Skin of body (tissue), 2 donors: ENCODE data around the gene PHTF2. TPM values are rescaled to one million over a fixed set of nuclear protein-coding genes. Genes with fewer than 3 reads are reported as not detected.
"Not testable (repeated sequence)": the region's sequence is repeated elsewhere in the genome, so short reads cannot be mapped to it uniquely, and the experiment has no call there.

Experiments used
- DNase-seq: peaks from one replicate; lab custom pipeline; 2025; lab: John Stamatoyannopoulos, UW
- total RNA-seq: library from RNA; depleted of rRNA; stranded (reverse); fragments of >200 nt; gene quantifications from one replicate; pipeline ENCODE4 v1.2.3, GENCODE V29; 2014

The PHTF2 gene
- total RNA-seq, 1 donor from 2014 or later: 27.6 TPM

DNA sequence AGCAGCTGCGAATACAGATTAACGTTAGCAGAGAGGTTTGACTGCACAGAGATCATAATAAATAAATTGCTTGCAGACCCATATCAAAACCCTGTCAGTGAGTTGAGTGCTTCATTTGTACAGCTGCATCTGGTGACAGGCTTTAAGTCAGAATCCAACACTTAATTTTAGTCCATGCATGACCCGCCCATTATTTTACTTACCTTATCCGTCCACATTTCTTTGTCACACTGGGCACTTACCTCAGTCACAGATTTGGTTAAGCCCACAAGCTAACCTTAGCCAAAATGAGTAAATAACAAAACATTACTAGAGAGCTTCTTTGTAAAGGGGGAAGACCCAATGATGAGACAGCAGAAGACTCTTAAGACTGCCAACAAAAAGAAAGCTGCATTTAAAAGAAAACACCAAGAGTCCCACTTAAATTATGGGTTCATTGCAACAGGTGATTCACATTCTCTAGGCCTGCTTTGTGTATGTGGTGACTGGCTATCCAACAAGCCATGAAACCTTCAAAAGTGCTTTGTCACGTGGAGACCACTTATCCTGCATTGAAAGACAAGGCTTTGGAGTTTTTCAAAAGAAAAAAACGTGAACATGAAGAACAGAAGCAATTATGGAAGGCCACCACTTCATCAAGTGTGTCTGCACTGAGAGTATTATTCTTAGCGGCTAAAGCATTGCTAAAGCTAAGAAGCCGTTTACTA lies 32.2 kb downstream of the PHTF2 start:
- DNase-seq: no peak

DNA sequence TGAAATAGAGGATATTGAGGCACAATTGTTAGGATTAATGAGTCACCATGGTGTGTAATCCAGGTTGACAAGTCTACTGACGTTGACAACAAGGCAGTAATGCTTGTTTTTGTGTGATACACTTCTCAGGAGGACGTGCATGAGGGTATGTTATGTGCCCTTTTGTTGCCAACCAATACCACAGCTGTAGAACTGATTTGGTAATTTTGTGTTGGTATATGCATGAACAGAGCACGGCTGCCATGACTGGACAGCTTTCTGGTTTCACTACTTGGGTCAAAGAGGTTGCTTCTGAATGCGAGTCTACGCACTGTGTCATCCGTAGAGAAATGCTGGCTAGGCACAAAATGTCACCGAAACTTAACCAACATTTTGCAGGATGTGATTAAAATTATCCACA lies 32.9 kb downstream of the PHTF2 start:
- no peak for DNase-seq

DNA sequence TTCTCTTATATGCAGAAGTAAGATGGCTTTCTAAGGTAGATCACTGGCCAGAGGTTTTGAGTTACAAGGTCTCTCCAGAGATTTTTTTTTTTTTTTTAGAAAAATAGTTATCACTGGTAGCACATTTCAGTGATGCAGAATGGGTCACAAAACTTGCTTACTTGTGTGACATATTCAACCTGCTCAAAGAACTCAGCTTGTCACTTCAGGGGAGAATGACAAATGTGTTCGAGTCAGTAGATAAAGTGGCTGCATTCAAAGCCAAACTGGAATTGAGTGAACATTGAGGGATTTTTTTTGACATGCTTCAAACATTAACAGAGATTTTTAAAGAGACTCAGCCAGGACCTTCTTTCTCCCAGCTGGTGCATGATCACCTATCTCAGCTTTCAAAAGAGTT lies 33.4 kb downstream of the PHTF2 start:
- no peak for DNase-seq

DNA sequence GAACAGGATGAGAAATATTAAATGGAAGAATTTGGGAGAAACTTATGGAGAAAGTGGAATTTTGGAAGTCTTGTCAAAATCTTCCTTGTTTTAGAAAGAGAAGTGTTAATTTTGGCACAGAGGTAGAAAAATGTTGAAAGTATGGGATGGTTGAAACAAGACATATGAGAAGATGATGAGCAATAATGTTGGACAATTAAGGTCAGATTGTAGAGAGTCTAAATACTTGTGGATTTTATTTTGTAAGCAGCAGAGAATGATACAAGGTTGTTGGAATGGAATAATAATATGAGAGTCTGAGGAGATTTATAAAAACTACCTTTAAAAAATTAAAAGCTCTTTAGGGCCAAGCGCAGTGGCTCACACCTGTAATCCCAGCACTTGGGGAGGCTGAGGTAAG lies 34.6 kb downstream of the PHTF2 start:
- DNase-seq: no peak

DNA sequence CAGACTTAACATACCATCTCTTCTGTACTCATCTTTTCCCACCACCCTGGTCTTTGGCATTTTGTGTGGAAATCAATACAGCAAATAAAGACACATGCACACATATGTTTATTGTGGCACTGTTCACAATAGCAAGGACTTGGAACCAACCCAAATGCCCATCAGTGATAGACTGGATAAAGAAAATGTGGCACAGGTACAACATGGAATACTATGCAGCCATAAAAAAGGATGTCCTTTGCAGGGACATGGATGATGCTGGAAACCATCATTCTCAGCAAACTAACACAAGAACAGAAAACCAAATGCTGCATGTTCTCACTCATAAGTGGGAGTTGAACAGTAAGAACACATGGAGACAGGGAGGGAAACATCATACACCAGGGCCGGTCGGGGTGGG lies 37.9 kb downstream of the PHTF2 start:
- DNase-seq: not testable (repeated sequence)

DNA sequence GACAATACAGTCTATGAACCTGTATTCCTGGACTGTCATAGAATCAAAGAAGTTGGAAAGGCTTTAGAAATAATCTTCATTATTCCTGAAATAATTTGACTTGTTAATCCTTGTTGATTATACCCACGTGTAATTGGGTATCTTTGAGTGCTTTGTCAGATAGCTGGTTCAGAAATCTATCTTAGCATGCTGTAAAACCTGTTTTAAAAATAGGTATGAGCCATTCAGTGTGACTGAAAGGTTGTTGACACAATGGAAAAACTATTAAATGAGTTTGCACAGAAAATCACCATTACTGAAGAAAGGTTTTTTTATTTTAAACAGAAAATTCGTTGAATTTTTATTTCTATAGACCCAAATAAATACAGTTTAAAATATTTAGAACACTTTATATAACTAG lies 38.7 kb downstream of the PHTF2 start:
- DNase-seq: no peak

DNA sequence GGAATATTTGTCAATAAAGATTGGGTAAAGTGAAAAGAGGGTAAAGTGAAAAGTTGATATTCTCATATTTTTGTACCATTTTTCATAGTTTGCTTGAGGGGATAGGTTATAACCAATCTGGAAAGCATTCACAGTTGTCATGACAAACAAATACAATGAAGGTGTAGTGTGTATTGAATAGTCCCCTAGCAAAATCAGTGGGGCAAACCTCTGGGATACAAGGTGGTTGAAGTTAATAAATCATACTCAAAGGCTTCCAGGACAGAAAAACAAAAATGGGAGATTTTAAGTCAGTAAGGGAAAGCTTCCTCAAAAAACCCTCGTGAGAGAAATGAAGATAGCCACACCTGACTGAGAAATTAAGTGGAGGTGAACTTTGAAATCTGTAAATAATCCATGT lies 39.4 kb downstream of the PHTF2 start:
- no peak for DNase-seq

DNA sequence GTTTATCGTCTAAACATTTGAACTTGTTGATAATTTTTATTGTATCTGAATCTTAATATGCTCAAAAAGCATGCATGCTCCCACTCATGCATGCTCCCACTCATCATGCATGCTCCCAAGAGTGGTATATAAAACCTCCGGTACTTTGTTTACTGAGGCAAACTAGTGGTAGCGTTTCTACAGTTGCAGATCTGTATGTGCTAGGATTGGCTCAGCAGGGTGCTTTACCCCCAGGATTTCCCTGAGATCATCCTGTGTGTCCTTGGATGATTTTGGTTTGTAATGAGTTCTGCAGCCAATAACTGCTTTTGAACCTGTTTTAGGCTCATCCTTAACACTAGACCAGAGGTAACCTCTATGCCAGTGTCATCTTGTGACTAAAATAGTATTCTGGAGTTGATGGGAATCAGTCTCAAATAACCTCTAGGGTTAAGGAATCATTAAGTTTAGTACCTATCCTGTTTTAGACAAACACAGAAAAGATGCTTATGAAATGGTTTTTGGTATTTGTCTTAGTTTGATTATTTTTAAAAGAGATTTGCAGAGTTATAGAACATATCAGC lies 40.4 kb downstream of the PHTF2 start:
- DNase-seq: no peak

DNA sequence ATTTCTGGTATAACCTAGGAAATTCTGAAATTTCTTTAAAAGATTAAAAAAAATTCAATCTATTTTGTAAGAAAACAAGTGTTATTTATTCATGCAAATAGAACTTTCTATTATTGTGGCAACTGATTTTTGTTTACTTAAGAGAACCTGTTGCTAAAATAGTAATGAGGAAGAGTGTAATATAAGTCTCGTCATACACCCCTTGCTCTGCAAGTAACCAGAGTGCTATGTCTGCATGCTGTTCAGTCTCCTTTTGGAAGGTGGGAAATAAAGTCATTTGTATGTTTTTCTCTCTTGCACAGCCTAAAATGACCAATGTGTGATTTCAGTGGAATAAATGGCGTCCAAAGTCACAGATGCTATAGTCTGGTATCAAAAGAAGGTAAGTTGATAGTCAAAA lies 41.3 kb downstream of the PHTF2 start:
- no peak for DNase-seq

DNA sequence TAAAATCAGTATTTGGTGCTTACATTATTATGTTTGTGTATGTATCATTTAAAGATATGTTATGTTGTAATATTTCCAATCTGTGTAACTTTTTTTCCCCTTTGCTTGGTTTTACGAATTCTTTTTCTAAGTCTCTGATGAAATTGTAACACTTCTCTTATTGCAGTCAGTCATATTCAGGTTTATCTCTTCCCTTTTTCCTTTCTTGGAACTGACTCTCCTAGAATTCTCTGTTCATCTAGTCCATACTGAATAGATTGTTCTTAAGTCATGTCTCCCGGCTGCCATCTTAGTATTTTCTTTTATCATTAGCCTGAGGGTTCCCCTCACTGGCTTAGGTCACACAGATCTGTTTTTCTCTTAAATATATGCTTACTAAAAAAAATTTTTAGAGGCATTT lies 44.6 kb downstream of the PHTF2 start:
- no peak for DNase-seq

DNA sequence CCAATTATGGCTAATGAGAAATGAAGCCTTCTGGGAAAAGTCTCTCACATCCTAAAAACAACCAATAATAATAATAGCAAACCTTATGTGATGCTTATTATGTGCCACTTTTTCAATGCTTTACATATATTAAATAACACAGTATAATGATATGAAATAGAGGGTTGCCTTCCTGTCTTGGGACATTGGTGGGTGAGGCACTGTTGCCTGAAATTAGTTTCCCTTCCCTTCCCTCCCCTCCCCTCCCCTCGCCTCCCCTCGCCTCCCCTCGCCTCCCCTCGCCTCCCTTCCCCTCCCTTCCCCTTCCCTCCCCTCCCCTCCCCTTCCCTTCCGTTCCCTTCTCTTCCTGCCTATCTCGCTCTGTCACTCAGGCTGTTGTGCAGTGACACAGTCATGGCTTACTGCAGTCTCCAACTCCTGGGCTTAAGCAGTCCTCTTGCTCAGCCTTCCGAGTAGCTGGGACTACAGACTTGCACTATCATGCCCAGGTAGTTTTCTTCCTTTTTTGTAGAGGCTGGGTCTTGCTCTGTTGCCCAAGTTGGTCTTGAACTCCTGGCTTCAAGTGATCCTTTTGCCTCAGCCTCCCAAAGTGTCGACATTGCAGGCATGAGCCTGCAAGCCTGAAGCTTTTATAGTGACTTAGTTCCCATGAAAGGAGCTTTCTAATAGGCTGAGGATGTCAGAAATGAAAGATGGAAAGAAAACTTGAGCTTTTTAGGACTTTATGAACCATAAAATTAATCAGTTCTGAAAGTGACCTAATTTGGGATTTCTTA lies 47.9 kb downstream of the PHTF2 start:
- no peak for DNase-seq

DNA sequence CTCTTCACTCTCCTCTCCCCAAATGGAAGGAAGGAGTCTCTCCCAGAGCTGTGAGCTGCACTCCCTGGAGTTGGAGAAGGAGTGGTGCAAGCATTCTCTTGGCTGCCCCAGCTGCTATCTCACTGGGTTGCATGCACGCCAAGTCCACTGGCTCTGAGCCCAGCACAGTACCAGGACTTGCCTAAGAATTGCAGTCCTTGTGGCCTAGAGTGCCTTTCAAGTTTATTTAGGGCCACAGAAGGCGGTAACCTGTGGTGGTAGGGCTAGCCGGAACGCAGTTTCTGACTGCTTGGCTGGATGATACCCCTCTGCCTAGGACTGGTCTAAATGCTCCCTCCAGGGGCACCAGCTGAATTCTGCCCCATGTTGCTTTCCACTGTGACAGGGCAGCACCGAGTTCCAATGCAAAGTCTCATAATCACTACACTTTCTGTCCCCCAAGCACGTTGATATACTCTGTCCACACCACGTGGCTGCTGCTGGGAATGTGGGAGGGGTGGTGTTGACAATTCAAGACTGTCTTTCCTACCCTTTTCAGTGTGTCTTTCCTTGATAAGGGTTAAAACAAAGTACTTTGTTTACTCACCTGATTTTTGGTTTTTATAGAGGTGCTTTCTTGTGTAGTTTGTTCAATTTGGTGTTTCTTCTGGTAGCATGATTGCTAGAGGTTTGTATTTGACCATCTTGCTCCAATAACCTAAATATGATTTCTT lies 57.0 kb downstream of the PHTF2 start:
- no peak for DNase-seq

DNA sequence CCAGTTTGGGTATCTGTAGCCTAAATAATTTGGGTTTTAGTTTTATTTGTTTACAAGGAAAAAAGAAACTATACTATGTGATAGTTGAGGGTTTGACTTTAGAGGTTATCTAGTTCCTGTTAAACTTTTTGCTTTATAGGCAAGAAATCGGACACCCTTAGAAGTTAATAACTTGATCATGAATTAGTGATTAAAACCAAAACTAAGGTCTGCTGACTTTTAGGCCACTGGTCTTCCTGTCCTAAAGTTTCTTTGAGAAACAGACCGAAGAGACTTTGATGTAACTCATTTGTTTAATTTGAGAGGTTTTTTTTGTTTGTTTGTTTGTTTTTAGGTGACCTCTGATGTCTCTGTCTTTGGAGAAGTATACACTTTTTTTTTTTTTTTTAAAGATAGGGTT lies 59.7 kb downstream of the PHTF2 start:
- DNase-seq: no peak

DNA sequence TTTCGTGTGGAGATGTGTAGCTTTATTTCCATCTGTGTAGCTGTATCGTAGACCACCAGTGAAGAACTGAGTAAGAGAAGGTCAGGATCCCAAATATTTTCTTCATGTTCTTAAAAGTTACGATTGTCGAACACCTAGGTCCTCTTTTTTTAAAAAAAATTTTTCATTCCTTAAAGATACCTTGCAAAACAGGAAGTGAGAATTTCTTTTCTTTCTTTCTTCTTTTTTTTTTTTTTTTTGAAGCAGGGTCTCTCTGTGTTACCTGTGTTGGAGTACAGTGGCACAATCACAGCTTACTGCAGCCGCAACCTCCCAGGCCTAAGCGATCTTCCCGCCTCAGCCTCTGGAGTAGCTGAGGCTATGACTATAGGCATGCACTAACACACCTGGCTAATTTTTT lies 60.8 kb downstream of the PHTF2 start:
- no peak for DNase-seq

DNA sequence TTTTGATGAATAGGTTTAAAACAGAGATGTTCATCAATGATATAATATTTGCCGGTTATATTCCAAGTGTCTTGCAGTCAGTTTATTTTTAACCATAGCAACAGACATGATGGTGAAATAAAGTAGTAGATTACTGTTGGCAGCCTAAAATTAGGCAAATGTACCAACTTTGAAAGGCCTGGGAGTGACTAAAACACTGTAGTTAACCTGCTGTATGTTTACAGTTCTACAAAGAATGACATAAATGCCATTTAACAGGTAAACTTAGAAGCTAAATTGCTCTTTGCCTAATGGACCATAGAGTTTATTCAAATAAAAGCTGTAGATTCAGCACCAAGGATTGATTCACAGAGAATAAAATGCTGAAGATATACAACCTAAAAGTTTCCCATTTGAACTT lies 64.1 kb downstream of the PHTF2 start:
- DNase-seq: no peak

DNA sequence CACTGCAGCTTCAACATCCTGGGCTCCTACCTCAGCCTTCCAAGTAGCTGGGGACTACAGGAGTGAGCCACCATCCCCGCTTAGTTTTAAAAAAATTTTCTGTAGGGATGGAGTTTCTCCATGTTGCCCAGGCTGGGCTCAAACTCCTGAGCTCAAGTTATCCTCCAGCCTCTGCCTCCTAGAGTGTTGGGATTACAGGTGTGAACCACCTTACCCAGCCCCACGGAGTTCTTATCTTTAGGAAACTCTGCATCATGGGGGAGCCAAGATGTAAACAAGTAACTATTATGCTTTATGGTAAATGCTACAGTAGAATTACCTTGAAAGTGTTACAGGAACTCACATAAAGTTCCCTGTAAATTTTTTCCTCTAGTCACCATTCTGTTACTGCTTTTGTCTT lies 65.3 kb downstream of the PHTF2 start:
- no peak for DNase-seq

DNA sequence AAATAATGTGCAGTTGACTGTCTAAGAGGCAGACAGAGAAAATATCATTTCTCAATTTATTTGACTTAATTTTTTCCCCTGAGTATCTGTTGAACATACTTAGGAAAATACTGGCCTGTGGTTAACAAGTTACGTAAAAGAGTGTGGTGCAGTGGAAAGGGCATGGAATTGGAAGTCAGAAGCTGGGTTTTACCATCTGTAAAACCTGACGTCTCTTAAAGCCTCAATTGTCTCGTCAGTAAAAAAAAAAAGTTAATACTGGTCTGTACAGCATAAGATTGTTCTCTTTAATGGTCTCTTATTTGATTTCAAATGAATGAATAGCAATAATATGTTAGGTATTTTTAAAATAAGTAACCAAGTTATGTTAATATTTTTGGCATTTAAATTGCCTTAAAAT lies 67.8 kb downstream of the PHTF2 start:
- DNase-seq: no peak

DNA sequence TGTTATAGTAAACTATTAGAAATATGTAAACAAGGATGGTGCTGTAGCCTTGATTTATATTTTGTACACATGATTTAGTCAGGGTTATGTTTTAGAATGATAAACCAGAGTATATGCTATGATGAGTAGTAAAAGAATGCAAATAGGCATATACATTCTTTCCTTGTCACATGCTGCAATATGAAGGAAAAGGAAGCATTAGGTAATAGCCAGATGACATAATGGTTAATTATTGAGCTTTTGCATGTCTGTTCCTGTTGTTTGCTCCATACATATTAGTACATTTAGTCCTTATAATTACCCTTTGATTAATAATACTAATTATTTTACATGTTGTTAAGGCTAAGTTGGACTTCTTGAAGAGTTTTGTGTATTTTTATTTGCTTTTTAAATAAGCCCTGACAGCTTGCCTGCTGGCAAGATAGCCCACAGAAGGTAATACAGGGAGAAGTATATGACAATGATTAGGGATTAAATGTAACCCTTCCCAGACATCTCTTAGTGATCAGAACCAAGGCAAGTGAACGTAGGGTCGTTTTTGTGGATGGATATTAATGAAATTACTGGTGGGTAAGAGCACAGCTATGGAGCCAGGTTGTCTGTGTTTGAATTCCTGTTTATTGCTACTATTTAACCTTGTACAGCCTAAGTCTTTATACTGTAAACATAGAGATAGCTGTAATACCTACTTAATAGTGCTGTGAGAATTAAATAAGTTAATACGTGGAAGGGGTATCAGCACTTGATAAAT lies 68.4 kb downstream of the PHTF2 start:
- peak; percentile 36 for DNase-seq

DNA sequence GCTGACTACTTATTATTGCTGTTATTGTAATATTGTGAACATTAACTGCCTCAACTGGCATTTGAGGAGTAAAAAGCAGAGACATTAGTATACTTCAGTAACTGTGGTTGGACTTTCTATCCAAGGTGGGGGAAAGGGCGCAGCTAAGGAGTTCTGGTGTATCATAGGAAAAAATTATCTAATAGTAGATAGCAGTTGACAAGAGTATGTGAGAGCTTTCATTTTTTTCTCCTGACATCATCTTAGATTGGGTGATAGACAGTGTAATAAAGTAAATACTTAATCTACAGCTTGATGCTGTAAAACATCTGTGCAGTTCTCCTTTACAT lies 68.9 kb downstream of the PHTF2 start:
- DNase-seq: no peak

DNA sequence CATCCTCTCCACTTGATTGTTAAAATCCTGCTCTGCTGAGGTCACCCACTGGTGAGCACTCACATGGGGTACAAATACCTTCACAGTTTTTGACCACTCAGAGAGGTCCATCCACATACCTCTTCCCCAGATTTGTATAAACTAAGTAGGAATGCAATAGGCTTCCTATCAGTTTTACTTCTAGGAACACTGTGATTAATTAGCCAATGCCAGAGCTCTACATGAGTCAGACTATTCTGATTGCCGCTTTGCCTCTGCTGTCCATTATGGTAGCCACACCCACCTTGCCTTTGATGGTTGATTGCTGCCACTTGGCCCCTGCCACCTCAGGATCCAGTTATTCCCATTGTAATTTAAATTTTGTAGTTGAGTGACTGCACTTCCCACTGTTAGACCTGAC lies 73.7 kb downstream of the PHTF2 start:
- DNase-seq: not testable (repeated sequence)
